Measurements from ENCODE around the gene GPM6B.

The GPM6B gene

DNA sequence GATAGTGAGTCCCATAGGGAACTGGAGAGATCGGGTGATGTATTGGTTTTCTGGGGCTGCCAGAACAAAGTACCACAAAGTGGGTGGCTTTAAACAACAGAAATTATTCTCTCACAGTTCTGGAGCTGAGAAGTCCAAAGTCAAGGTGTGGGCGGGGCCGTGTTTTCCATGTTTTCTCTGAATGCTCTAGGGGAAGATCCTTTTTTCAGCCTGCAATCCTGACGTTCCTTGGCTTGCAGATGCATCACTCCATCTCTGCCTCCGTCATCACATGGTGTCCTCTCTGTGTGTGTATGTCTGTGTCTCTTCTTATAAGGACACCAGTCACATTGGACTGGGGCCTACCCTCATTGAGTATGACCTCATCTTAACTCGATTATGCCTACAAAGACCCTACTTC, 7.9 kb upstream of the GPM6B start:
- no peak for DNase-seq

DNA sequence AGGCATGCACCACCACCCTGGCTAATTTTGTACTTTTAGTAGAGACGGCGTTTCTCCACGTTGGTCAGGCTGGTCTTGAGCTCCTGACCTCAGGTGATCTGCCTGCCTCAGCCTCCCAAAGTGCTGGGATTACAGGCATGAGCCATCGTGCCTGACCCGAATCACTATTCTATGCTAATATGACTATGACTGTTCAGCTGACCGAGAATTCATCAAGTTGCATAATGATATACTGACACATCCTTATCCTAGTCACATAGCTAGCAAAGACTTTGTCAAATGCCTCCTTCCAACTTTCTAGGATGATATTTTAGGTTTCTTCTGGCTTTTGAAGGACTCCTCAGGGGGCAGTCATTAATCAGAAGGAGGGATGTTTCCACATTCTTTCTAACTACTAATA, 4.8 kb upstream of the GPM6B start:
- DNase-seq, result no peak

- DNase-seq, result no peak
Observed at GRCh38 chrX:13816176-13816575, 717 bp downstream of the GPM6B start.

DNA sequence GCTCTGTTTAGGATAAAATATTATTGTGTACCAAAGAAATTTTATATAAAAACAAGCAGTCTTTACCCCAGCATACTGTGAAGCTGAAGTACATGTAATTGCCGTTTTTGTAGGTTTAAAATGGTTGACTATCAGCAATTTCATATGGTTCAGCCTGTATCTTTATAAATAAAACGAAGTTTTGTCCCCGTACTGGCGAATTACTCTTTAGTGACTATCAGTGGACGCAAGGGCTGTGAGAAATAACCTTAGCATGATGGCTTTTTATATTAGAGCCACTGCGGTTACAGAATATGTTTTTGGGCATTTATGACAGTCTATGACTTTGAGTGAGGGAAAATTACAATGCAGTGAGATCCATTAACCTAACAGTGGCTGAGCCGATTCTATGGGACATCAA, 1.2 kb downstream of the GPM6B start:
- no peak for DNase-seq

GRCh38 chrX:13808865-13809264, 8.0 kb downstream of the GPM6B start:
- DNase-seq, result no peak

- peak; percentile 84 for DNase-seq
Observed at GRCh38 chrX:13808293-13808692, 8.6 kb downstream of the GPM6B start.

- DNase-seq, result no peak
Observed at GRCh38 chrX:13805241-13805640, 11.7 kb downstream of the GPM6B start.

GRCh38 chrX:13803116-13803515, 13.8 kb downstream of the GPM6B start:
- DNase-seq, result no peak

GRCh38 chrX:13798184-13798583, 18.7 kb downstream of the GPM6B start:
- DNase-seq, result no peak

DNA sequence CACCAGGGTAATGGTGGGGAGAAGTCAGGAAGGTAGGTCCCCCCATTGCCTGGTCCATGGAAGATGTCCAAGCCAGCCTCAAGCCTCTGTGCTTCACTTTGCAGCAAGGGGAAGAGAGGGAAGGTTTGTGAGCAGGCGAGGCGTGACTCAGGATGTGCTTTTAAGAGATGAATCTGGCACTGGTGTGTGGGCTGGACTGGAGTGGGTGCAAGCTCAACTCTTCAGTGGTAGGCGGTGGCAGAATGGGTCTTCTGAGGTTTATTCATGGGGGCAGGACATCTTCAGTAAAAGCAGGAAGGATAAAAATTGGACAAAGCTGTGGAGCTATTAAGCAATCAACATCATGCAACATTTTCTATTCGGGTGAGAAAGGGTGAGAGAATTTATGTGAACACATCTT, 19.4 kb downstream of the GPM6B start:
- DNase-seq, result no peak

DNA sequence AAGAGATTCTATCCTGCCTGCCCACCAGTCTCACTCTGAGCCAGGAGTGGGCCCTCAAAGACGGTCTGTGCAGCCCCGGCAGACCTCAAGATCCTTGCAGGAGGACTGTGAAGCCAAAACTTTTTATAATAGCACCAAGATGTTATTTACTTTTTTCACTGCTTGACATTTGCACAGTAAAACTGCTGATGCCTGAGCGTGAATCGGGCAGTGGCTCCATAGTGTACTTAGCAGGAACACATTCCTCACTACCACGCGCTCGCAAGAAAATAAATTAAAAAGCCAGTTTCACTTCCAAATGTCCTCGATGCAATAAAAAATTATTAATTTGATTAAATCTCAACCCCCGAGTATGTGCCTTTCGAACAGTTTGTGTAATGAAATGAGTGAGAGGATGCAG, 22.5 kb downstream of the GPM6B start:
- DNase-seq, result no peak

GRCh38 chrX:13793897-13794296, 23.0 kb downstream of the GPM6B start:
- DNase-seq, result no peak

DNA sequence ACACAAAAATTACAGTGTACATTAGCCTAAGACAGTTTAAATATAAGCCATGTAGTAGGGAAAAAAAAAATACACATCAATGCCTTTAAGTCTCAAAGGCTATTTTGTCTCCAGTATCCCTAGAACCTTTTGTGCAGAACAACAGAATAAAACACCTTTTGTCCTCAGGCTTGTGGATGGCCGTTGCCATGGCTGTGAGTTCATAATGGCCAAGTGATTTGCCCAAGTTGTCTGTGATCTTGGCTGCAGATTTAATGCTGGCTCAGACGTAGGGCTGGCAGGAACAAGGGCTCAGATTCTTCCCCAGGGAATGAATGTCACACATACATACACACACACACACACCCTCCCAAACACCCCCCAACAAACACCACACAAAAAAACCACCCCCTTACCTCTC, 25.3 kb downstream of the GPM6B start:
- DNase-seq, result no peak

GRCh38 chrX:13791145-13791544, 25.7 kb downstream of the GPM6B start:
- DNase-seq, result no peak

- DNase-seq, result no peak
Observed at GRCh38 chrX:13790206-13791131, 26.4 kb downstream of the GPM6B start.

DNA sequence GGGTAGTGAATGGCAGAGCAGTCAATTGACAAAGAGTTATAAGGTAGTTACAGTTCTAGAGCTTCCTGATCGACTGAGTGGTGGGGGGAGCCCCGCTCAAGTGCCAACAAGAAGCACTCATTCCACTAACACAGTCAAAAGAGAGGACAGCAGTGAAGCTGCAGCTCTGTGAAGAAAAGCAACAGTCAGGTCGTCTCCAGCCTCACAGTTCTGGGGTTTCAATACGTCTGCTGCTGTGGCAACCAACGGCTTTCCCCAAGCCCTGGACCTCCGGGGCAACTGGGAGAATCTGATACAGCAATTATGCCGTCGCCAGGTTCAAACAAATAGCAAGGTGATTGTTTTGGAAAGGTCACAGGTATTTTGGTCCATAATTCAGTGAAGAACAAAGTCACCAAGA, 30.8 kb downstream of the GPM6B start:
- no peak for DNase-seq

- no peak for DNase-seq
Observed at GRCh38 chrX:13780868-13781427, 35.9 kb downstream of the GPM6B start.

GRCh38 chrX:13778916-13779315, 38.0 kb downstream of the GPM6B start:
- DNase-seq, result no peak

DNA sequence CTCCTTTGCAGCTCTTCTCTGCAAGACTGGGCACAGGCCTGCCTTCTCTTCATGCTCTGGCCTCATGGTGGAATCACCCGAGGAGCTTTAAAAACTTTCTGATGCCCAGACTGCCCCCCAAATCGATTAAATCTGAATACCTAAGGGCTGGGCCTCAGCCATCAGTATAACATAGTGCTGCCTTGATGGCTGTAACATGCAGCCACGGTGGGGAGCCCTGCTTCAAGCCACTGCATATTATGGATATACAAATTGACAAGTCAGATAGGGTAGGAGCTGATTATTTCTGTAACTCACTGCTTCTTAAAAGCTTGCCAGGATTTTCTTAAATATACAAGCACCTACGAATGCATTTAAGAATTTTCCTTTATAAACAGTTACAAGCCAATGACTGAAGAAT, 40.5 kb downstream of the GPM6B start:
- DNase-seq, result no peak

DNA sequence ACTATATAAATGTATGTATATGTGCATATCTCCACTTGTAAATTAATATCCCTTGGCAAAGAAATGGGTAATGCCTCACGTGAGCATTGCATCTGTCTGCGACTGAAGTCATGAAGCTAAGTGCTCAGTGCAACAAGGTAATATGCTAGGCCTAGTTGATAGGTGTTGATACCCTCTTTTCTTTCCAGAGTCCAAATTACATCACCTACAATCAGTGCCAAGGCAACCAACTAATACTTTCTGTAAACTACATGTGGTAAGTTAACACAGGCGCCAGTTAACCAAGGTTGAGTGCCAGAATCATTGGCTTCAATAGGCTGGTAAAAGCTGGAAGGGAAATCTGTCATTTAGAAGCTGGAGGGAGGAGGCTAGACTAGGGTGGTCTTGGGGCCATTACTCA, 41.1 kb downstream of the GPM6B start:
- no peak for DNase-seq

DNA sequence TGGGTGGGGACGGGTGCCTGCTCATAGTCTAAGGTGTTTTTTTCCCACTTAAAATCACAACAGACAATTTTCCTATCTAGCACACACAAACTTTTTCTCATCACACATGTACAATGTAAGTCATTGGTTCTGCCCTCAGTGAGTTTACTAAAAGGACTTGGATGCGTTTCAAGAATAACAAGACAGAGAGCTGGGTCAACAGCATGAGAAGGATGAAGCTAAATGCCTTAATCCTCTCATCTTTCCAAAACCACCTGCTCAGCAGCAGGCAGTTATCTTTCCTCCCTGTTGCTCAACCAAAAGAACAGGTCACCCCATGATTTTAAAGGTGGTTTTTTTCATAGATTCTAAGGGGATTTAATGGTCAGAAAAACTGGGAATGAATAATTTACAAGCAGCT, 42.2 kb downstream of the GPM6B start:
- peak; percentile 46 for DNase-seq

DNA sequence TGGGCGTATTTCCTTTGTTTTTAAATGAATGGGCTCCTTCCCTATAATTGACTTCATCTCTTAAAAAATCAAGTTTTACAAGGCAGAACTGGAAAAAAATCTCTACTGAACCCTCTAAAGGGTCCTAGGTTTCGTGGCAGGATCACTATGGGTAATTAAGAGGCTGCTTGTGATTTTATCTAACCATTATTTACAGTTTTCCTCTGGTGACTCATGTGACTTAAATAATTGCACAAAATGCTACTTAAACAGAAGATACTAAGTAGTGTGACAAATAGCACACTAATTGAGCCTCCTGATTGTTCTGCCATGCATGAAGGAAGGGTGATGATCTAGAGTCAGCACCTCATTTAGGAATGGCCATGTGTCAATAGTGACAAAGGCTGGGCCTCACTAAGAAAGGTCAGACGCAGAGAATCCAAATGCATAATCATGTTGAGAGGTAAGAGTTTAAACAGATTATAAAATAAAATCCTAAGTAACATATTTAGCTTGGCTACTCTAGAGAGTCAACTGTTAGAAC, 46.8 kb downstream of the GPM6B start:
- no peak for DNase-seq

DNA sequence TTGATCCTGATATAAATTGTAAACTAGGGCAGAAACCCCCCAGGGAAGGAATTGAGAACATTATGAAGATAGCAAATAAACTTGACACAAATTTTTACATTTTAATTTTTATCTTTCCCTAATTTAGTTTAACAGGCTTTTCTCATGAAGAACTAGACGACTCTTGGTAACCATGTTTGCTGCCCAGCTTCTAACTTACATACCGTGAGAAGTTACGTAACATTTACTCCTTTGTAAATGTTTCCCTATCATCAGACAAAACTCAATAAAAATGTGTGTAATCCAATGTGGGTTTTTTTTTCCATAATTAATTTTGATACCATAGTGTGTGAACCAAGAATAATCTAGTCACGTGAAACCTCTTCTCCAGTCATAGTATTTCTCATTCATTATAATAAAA, 48.0 kb downstream of the GPM6B start:
- no peak for DNase-seq

- DNase-seq, result peak; percentile 13
Observed at GRCh38 chrX:13764765-13765164, 52.1 kb downstream of the GPM6B start.

- no peak for DNase-seq
Observed at GRCh38 chrX:13764281-13764680, 52.6 kb downstream of the GPM6B start.

Data from NCI-H524 treated with DMSO at 0.1 percent for 48 hours (cell line).